CD14-positive monocyte (primary cell): ENCODE data around the gene ESCO1. TPM values are rescaled to one million over a fixed set of nuclear protein-coding genes. Genes with fewer than 3 reads are reported as not detected.

Experiments
- DNase-seq, 3 donors: peaks; one replicate each; pipeline ENCODE4 v3.0.0-alpha.2; 2011 to 2022
- H2AFZ ChIP-seq: 2 replicates; pipeline ENCODE4 v1.6.0; 2012; ENCODE audit warnings: mild to moderate bottlenecking, low read depth, low read length, inconsistent platforms; ENCODE audit not compliant: insufficient read depth, poor library complexity, severe bottlenecking
- H3K27ac ChIP-seq, 2 donors: 1 replicate in 1 of 2; 2 replicates in 1 of 2; pipeline ENCODE4 v1.5.1; 2012 to 2013; ENCODE audit warnings: low read length in 2 of 2, control low read depth in 1 of 2, inconsistent platforms in 1 of 2, low read depth in 1 of 2, mild to moderate bottlenecking in 1 of 2
- H3K27me3 ChIP-seq, 2 donors: one replicate each; pipeline versions ENCODE4 v1.6.0 to v1.6.1; 2011 to 2013; ENCODE audit warnings: low read length in 2 of 2; ENCODE audit not compliant: control insufficient read depth in 2 of 2, insufficient read depth in 2 of 2
- H3K36me3 ChIP-seq, 2 donors: replicated peaks in 1 of 2; 1 replicate in 1 of 2; 2 replicates in 1 of 2; pipeline versions ENCODE4 v1.5.1 to v1.6.1; 2012 to 2013; ENCODE audit warnings: low read length in 2 of 2, control low read depth in 1 of 2, inconsistent platforms in 1 of 2, mild to moderate bottlenecking in 1 of 2; ENCODE audit not compliant: insufficient read depth in 2 of 2, control insufficient read depth in 1 of 2
- H3K4me1 ChIP-seq, 2 donors: 1 replicate in 1 of 2; 2 replicates in 1 of 2; pipeline versions ENCODE4 v1.5.1 to v1.6.1; 2012 to 2013; ENCODE audit warnings: low read length in 2 of 2, control low read depth in 1 of 2, inconsistent platforms in 1 of 2, mild to moderate bottlenecking in 1 of 2, moderate library complexity in 1 of 2; ENCODE audit not compliant: insufficient read depth in 2 of 2, control insufficient read depth in 1 of 2
- H3K4me2 ChIP-seq: replicated peaks from 2 replicates; pipeline ENCODE3; 2012; ENCODE audit warnings: low read length, moderate library complexity, mild to moderate bottlenecking; ENCODE audit not compliant: poor library complexity, severe bottlenecking; ENCODE audit errors: extremely low read depth
- H3K4me3 ChIP-seq, 3 experiments: fragments of 200-600 bp in 1 of 3; sonication (generic) in 1 of 3; replicated peaks in 1 of 3; 1 replicate in 2 of 3; 2 replicates in 1 of 3; pipeline ENCODE4 v1.5.1; 2011 to 2013; ENCODE audit warnings: low read length in 3 of 3, mild to moderate bottlenecking in 3 of 3, control low read depth in 2 of 3, low read depth in 2 of 3, inconsistent platforms in 1 of 3, moderate library complexity in 1 of 3
- H3K79me2 ChIP-seq: 2 replicates; pipeline ENCODE4 v1.6.0; 2012; ENCODE audit warnings: mild to moderate bottlenecking, control low read depth, inconsistent platforms, low read length, moderate library complexity; ENCODE audit not compliant: insufficient read depth
- H3K9ac ChIP-seq: 2 replicates; pipeline ENCODE4 v1.6.0; 2017; ENCODE audit warnings: low read length, mild to moderate bottlenecking; ENCODE audit not compliant: insufficient read depth, poor library complexity, severe bottlenecking
- H3K9me3 ChIP-seq, 2 donors: replicated peaks in 1 of 2; 1 replicate in 1 of 2; 2 replicates in 1 of 2; pipeline versions ENCODE4 v1.5.1 to v1.6.1; 2012 to 2013; ENCODE audit warnings: low read length in 2 of 2, control low read depth in 1 of 2; ENCODE audit not compliant: control insufficient read depth in 1 of 2, insufficient read depth in 1 of 2
- H4K20me1 ChIP-seq: 2 replicates; pipeline ENCODE4 v1.6.0; 2012; ENCODE audit warnings: mild to moderate bottlenecking, low read length, control low read depth, moderate library complexity; ENCODE audit not compliant: insufficient read depth
- H3K27ac Mint-ChIP-seq, 7 donors: one replicate each; pipeline ENCODE4 v1.8.0; 2020; ENCODE audit warnings: mild to moderate bottlenecking in 7 of 7, mixed read lengths in 7 of 7, moderate library complexity in 6 of 7, inconsistent platforms in 2 of 7
- H3K27me3 Mint-ChIP-seq, 3 donors: one replicate each; pipeline ENCODE4 v1.8.0; 2021 to 2022; ENCODE audit warnings: low read depth in 3 of 3, mild to moderate bottlenecking in 3 of 3, mixed read lengths in 3 of 3, moderate library complexity in 3 of 3, inconsistent platforms in 1 of 3
- H3K36me3 Mint-ChIP-seq, 2 donors: one replicate each; pipeline ENCODE4 v1.8.0; 2020; ENCODE audit warnings: mixed read lengths in 2 of 2, inconsistent platforms in 1 of 2, mild to moderate bottlenecking in 1 of 2
- H3K4me1 Mint-ChIP-seq: one replicate; pipeline ENCODE4 v1.8.0; 2020; ENCODE audit warnings: mild to moderate bottlenecking, mixed read lengths
- H3K4me3 Mint-ChIP-seq, 2 donors: one replicate each; pipeline ENCODE4 v1.8.0; 2020; ENCODE audit warnings: mild to moderate bottlenecking in 2 of 2, mixed read lengths in 2 of 2, moderate library complexity in 1 of 2
- H3K9me3 Mint-ChIP-seq, 7 donors: one replicate each; pipeline ENCODE4 v1.8.0; 2020 to 2022; ENCODE audit warnings: mixed read lengths in 7 of 7, mild to moderate bottlenecking in 6 of 7, moderate library complexity in 6 of 7, inconsistent platforms in 2 of 7
- WGBS: methylation state at CpG from one replicate; pipeline ENCODE4 v1.1.5; 2013; ENCODE audit warnings: missing lambda C conversion rate; ENCODE audit not compliant: insufficient coverage; 5-methylcytosine and 5-hydroxymethylcytosine counted together
- intact Hi-C, 2 donors: fragments of 100-400 bp; cut with micrococcal nuclease; formaldehyde crosslinking; loops; one replicate each; pipeline versions ENCODE4 v1.15.0 to v1.15.1; 2023
- polyA plus RNA-seq, 3 donors: library from polyadenylated mRNA; depleted of rRNA in 1 of 3; unstranded in 2 of 3; stranded (reverse) in 1 of 3; fragments of 300-500 nt in 2 of 3; fragments of >200 nt in 1 of 3; fragmentation: Illumina TruSeq in 2 of 3; gene quantifications; 1 replicate in 2 of 3; 2 replicates in 1 of 3; pipeline ENCODE4 v1.2.3, GENCODE V29; 2012 to 2021
- TF ChIP-seq, protein P1 (sequence below): fragments of 200-600 bp; IDR thresholded peaks from one replicate; pipeline ENCODE4 v1.8.0; 2022; ENCODE audit warnings: antibody characterized with exemption, mild to moderate bottlenecking

The ESCO1 gene
- polyA plus RNA-seq, 3 donors, result 1.3 to 6.1 (median 2.5) TPM

DNA sequence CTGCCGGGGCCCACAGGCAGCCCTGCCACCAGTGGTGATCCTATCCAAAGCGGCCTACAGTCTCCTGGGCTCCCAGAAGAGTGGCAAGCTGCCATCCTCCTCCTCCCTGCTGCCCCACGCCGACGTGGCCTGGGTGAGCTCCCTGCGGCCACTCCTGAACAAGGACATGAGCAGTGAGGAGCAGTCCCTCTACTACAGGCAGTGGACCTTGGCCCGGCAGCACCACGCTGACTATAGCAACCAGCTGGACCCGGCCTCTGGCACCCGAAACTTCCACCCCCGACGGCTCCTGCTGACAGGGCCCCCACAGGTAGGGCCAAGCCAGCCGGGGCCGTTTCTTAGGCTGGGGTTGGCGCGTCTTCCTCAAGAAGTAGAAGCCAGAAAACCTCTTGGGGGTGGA is 100.5 kb downstream of the ESCO1 start:
- DNase-seq, result no peak
- H4K20me1 ChIP-seq, result no peaks in the 10 kb centered on the region
- H3K4me3 ChIP-seq, result no peak overlapping the region
- no peaks in the 10 kb centered on the region for H3K4me1 ChIP-seq
- H3K27me3 Mint-ChIP-seq, result peaks cover 0 to 2% (median 0%) of the 10 kb centered on the region in 3 donors
- H3K4me1 Mint-ChIP-seq, result no peaks in the 10 kb centered on the region
- H3K27me3 ChIP-seq, result no peaks in the 10 kb centered on the region
- no peaks in the 10 kb centered on the region for H3K36me3 ChIP-seq
- no peaks in the 10 kb centered on the region for H3K9me3 ChIP-seq
- H3K27ac Mint-ChIP-seq, result no peak overlapping the region
- peaks cover 0 to 2% (median 0%) of the 10 kb centered on the region in 7 donors for H3K9me3 Mint-ChIP-seq
- no peaks in the 10 kb centered on the region for H3K79me2 ChIP-seq
- intact Hi-C loops, result no loop called here
- H2AFZ ChIP-seq, result no peak overlapping the region
- TF ChIP-seq, protein P1, sequence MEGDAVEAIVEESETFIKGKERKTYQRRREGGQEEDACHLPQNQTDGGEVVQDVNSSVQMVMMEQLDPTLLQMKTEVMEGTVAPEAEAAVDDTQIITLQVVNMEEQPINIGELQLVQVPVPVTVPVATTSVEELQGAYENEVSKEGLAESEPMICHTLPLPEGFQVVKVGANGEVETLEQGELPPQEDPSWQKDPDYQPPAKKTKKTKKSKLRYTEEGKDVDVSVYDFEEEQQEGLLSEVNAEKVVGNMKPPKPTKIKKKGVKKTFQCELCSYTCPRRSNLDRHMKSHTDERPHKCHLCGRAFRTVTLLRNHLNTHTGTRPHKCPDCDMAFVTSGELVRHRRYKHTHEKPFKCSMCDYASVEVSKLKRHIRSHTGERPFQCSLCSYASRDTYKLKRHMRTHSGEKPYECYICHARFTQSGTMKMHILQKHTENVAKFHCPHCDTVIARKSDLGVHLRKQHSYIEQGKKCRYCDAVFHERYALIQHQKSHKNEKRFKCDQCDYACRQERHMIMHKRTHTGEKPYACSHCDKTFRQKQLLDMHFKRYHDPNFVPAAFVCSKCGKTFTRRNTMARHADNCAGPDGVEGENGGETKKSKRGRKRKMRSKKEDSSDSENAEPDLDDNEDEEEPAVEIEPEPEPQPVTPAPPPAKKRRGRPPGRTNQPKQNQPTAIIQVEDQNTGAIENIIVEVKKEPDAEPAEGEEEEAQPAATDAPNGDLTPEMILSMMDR, result no peak
- H3K9ac ChIP-seq, result no peak overlapping the region
- no peak overlapping the region for H3K4me3 Mint-ChIP-seq
- no peak overlapping the region for H3K4me2 ChIP-seq
- H3K27ac ChIP-seq, result no peak overlapping the region
- H3K36me3 Mint-ChIP-seq, result no peaks in the 10 kb centered on the region
- WGBS, result 96% methylated on average over 15 of the region's 16 CpGs

GRCh38 chr18:21496277-21496835 is 104.1 kb downstream of the ESCO1 start:
- Mint-ChIP-seq H3K4me3 (no peak overlapping the region), H3K27ac (no peak overlapping the region), H3K36me3 (no peaks in the 10 kb centered on the region), H3K9me3 (peaks cover 0 to 2% (median 0%) of the 10 kb centered on the region in 7 donors), H3K4me1 (no peaks in the 10 kb centered on the region), H3K27me3 (peaks cover 0 to 3% (median 0%) of the 10 kb centered on the region in 3 donors)
- Histone ChIP-seq H3K27ac (no peak overlapping the region), H3K9me3 (no peaks in the 10 kb centered on the region), H3K36me3 (no peaks in the 10 kb centered on the region), H3K9ac (no peak overlapping the region), H3K79me2 (no peaks in the 10 kb centered on the region), H2AFZ (no peak overlapping the region), H3K4me1 (no peaks in the 10 kb centered on the region), H3K4me2 (no peak overlapping the region), H3K4me3 (no peak overlapping the region), H4K20me1 (no peaks in the 10 kb centered on the region), H3K27me3 (no peaks in the 10 kb centered on the region)
- DNase-seq, result no peak
- WGBS, result 95% methylated on average over 9 of the region's 12 CpGs
- intact Hi-C loops, result no loop called here
- TF ChIP-seq, protein P1, result no peak
